Common myeloid progenitor, CD34-positive (primary cell): ENCODE measurements around the gene ECHS1.

Experiments used
- CTCF ChIA-PET: fragments of 350-600 bp; sonication (Branson Sonifier 250); formaldehyde crosslinking; loops from one replicate; lab custom pipeline; 2021; ENCODE audit warnings: antibody characterized with exemption; lab: Charles Lee
- POLR2A ChIA-PET: fragments of 350-600 bp; sonication (Branson Sonifier 250); formaldehyde crosslinking; loops from one replicate; lab custom pipeline; 2021; ENCODE audit warnings: antibody characterized with exemption; lab: Charles Lee
- DNase-seq, 3 donors: peaks; one replicate each; pipeline versions ENCODE4 v3.0.0 to v3.0.0-alpha.2; 2013
- H3K27ac ChIP-seq, 2 experiments: 1 replicate in 1 of 2; 2 replicates in 1 of 2; pipeline ENCODE4 v1.7.0; 2013; ENCODE audit warnings: inconsistent platforms in 2 of 2, low read length in 2 of 2, mild to moderate bottlenecking in 2 of 2, low read depth in 1 of 2, moderate library complexity in 1 of 2; ENCODE audit not compliant: severe bottlenecking in 2 of 2, insufficient read depth in 1 of 2, poor library complexity in 1 of 2
- H3K27me3 ChIP-seq, 5 experiments: replicated peaks in 2 of 5; 1 replicate in 3 of 5; 2 replicates in 2 of 5; pipeline versions ENCODE4 v1.6.1 to v1.7.0; 2013; ENCODE audit warnings: low read length in 4 of 5, mild to moderate bottlenecking in 2 of 5, moderate library complexity in 2 of 5, inconsistent platforms in 1 of 5; ENCODE audit not compliant: insufficient read depth in 5 of 5, control insufficient read depth in 4 of 5
- H3K36me3 ChIP-seq, 4 experiments: 1 replicate in 2 of 4; 2 replicates in 2 of 4; pipeline versions ENCODE4 v1.6.1 to v1.7.0; 2013; ENCODE audit warnings: low read length in 3 of 4, control low read depth in 1 of 4, mild to moderate bottlenecking in 1 of 4; ENCODE audit not compliant: control insufficient read depth in 4 of 4, insufficient read depth in 4 of 4
- H3K4me1 ChIP-seq, 4 experiments: 1 replicate in 3 of 4; 2 replicates in 1 of 4; pipeline versions ENCODE4 v1.6.1 to v1.7.1; 2013; ENCODE audit warnings: low read length in 3 of 4, mild to moderate bottlenecking in 3 of 4, control low read depth in 1 of 4, inconsistent platforms in 1 of 4, moderate library complexity in 1 of 4; ENCODE audit not compliant: control insufficient read depth in 4 of 4, insufficient read depth in 4 of 4; ENCODE audit errors: control extremely low read depth in 1 of 4
- H3K4me3 ChIP-seq, 7 experiments: 1 replicate in 4 of 7; 2 replicates in 3 of 7; pipeline versions ENCODE4 v1.5.1 to v1.7.0; 2013; ENCODE audit warnings: mild to moderate bottlenecking in 7 of 7, low read length in 6 of 7, moderate library complexity in 6 of 7, inconsistent platforms in 2 of 7, low read depth in 2 of 7, control low read depth in 1 of 7; ENCODE audit not compliant: insufficient read depth in 4 of 7, control insufficient read depth in 1 of 7; ENCODE audit errors: extremely low read depth in 1 of 7
- H3K9me3 ChIP-seq, 5 experiments: 1 replicate in 4 of 5; 2 replicates in 1 of 5; pipeline versions ENCODE4 v1.6.1 to v1.7.1; 2013; ENCODE audit warnings: low read length in 4 of 5, mild to moderate bottlenecking in 2 of 5, inconsistent platforms in 1 of 5, low read depth in 1 of 5, moderate library complexity in 1 of 5; ENCODE audit not compliant: control insufficient read depth in 4 of 5, insufficient read depth in 2 of 5; ENCODE audit errors: control extremely low read depth in 1 of 5
- WGBS: methylation state at CpG from one replicate; pipeline ENCODE4 v1.1.5; 2013; ENCODE audit not compliant: insufficient coverage; 5-methylcytosine and 5-hydroxymethylcytosine counted together

ECHS1 gene

DNA sequence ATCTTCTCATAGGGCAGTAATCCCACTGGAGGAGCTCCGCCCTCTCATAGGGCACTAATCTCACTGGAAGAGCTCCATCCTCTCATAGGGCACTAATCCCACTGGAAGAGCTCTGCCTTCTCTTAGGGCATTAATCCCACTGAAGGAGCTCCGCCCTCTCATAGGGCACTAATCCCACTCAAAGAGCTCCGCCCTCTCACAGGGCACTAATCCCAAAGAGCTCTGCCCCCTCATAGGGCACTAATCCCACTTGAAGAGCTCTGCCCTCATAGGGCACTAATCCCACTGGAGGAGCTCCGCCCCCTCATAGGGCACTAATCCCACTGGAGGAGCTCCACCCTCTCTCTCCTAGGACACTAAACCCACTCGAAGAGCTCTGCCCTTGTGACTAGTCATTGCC lies 11.9 kb downstream of the ECHS1 start:
- H3K27ac ChIP-seq = no peak overlapping the region
- H3K4me3 ChIP-seq = no peak overlapping the region
- H3K4me1 ChIP-seq = peaks cover 0 to 12% (median 10%) of the 10 kb centered on the region in 4 experiments
- H3K36me3 ChIP-seq = peaks cover 5 to 36% (median 22%) of the 10 kb centered on the region in 4 experiments
- DNase-seq = no peak
- ChIA-PET POLR2A (interaction anchor here (0.6 kb wide), 1 partner anchor 201 kb away, joined by 4 read pairs; no protein-coding TSS in a partner anchor), CTCF (interaction anchor here (1.1 to 2.4 kb wide), 3 partner anchors 9 to 12 kb away, joined by 3 to 12 read pairs (median 5); partner anchors contain the start of gene ECHS1)
- no peaks in the 10 kb centered on the region for H3K9me3 ChIP-seq
- 96% methylated on average over 5 of the region's 5 CpGs for WGBS
- H3K27me3 ChIP-seq = no peaks in the 10 kb centered on the region

DNA sequence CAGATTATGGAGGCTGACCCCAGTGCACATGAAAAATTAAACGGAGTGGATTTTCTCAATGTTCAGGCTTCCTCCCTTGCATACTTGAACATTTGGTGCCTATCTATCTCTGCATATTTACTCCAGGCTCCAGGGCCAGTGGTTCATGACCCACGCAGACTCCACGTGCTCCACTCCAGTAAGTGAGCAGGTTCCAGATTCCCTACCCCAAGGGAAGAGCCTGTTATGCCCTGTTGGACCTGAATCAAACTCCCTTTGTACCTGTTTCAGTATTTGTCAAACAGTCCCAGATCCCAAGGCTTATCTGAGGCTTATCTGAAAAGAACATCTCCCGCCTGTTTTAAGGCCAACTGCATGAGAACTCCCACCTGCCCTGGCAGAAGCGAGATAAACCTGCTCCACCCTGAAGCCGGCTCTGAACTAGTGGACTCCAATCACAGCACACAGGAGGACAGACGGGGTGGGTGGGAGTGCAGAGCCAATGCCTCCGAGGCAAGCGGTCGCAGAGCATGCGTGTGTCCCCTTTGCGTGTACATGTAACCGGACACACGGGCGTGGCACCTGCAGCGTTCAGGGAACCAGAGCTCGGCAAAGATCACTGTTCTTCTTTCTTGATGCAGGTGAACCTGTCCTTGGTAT lies 13.1 kb downstream of the ECHS1 start:
- CTCF ChIA-PET = interaction anchor here (0.8 to 2.4 kb wide), 2 partner anchors 10 to 14 kb away, joined by 3 to 12 read pairs; no protein-coding TSS in a partner anchor

DNA sequence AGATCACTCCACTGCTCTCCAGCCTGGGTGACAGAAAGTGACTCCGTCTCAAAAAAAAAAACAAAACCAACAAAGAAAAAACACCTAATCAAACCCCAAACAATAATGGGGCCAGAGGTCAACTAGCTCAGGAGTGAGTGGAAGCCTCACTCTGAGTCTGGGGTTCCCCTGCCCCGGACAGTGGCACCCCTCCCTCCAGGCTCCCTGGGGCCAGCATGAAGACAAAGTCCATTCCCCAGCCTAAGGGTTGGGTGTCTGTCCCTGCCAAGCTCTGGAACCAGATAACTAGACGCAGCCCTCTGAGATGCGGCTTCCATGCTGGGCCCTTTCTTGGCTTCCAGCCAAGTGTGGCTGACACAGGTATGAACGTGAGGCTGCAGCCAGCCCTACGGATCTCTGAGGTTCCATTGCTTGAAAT lies 13.6 kb downstream of the ECHS1 start:
- no peaks in the 10 kb centered on the region for H3K9me3 ChIP-seq
- ChIA-PET CTCF (no interaction called here), POLR2A (no interaction called here)
- no peak overlapping the region for H3K4me3 ChIP-seq
- no peak for DNase-seq
- 67% methylated on average over 6 of the region's 6 CpGs for whole genome bisulfite sequencing
- H3K27me3 ChIP-seq = no peaks in the 10 kb centered on the region
- H3K36me3 ChIP-seq = peaks cover 0 to 20% (median 10%) of the 10 kb centered on the region in 4 experiments
- peaks cover 0 to 14% (median 12%) of the 10 kb centered on the region in 4 experiments for H3K4me1 ChIP-seq
- H3K27ac ChIP-seq = no peak overlapping the region

More for the DNA sequence above, 13.1 kb downstream of the ECHS1 start:
- POLR2A ChIA-PET = no interaction called here
- no peak for DNase-seq
- peaks cover 2 to 25% (median 14%) of the 10 kb centered on the region in 4 experiments for H3K36me3 ChIP-seq
- WGBS = 95% methylated on average over 17 of the region's 17 CpGs
- no peaks in the 10 kb centered on the region for H3K27me3 ChIP-seq
- H3K9me3 ChIP-seq = no peaks in the 10 kb centered on the region
- H3K27ac ChIP-seq = no peak overlapping the region
- H3K4me3 ChIP-seq = no peak overlapping the region
- peaks cover 0 to 14% (median 12%) of the 10 kb centered on the region in 4 experiments for H3K4me1 ChIP-seq

DNA sequence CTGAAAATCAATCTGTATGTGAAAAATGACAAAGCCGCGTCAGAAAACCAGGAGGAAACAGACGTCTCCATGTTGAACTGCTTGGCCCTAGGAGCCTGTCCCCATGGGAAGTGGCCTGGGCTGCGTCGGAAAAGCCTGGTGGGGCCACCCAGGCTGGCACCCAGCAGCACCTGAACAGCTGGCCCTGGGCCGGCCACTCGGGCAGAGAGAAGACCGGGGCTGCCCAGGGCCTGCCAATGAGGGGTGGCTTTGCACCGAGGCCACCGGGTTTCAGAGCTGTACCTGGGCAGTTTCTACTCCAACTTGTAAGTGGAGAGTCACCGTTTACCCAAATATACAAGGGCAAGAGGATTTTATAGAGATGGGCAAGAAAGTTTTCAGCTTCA lies 14.2 kb downstream of the ECHS1 start:
- no peak overlapping the region for H3K4me3 ChIP-seq
- no peak overlapping the region for H3K27ac ChIP-seq
- ChIA-PET CTCF (interaction anchor here (1.2 kb wide), 1 partner anchor 29 kb away, joined by 4 read pairs; no protein-coding TSS in a partner anchor), POLR2A (no interaction called here)
- no peaks in the 10 kb centered on the region for H3K9me3 ChIP-seq
- H3K36me3 ChIP-seq = peaks cover 0 to 14% (median 7%) of the 10 kb centered on the region in 4 experiments
- no peaks in the 10 kb centered on the region for H3K27me3 ChIP-seq
- no peak for DNase-seq
- WGBS = 85% methylated on average over 11 of the region's 11 CpGs
- peaks cover 0 to 14% (median 12%) of the 10 kb centered on the region in 4 experiments for H3K4me1 ChIP-seq

DNA sequence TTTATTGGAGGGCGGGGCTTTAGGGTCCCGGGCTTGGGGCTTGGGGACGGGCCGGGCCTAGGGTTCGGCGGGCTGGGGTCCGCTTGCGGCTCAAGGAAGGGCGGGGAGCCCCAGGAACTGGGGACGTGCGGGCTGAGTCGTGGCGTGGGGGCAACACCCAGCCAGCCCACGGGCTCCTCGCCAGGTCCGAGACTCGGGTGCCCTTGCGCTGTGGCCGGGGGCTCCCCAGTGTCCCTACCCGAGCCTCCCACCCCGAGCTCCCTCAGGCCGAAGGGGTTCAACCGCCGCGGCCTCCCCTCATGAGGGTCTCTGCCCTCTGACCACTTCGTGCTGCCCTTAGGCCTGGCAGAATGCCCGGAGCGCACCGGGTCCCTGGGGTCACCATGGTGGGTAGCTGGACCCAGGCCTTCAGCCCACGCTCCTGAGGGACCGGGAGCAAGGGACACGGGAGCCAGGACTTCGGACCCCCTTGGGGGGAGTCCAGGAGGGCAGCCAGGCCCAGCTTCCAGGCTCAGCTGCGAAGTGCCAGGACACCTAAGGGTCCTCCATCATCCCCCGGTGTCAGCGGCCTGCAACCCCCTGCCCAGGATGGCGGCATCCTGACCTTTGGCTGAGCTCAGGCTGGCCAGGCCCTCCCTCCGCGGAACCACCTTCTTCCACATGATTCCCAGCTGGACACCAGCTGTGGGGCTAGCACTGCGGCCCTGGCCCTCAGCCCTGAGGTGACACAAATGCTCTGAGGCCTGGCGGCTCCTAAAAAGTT lies 14.8 kb downstream of the ECHS1 start:
- peaks cover 0 to 14% (median 7%) of the 10 kb centered on the region in 4 experiments for H3K36me3 ChIP-seq
- H3K27me3 ChIP-seq = no peaks in the 10 kb centered on the region
- ChIA-PET POLR2A (interaction anchor here (1.0 kb wide), 1 partner anchor 22 kb away, joined by 6 read pairs; the partner anchor contains the start of gene CALY), CTCF (interaction anchor here (1.2 kb wide), 1 partner anchor 29 kb away, joined by 4 read pairs; no protein-coding TSS in a partner anchor)
- 88% methylated on average over 27 of the region's 41 CpGs for WGBS
- H3K27ac ChIP-seq = no peak overlapping the region
- no peaks in the 10 kb centered on the region for H3K9me3 ChIP-seq
- no peak overlapping the region for H3K4me3 ChIP-seq
- H3K4me1 ChIP-seq = peaks cover 0 to 14% (median 12%) of the 10 kb centered on the region in 4 experiments
- DNase-seq = no peak

DNA sequence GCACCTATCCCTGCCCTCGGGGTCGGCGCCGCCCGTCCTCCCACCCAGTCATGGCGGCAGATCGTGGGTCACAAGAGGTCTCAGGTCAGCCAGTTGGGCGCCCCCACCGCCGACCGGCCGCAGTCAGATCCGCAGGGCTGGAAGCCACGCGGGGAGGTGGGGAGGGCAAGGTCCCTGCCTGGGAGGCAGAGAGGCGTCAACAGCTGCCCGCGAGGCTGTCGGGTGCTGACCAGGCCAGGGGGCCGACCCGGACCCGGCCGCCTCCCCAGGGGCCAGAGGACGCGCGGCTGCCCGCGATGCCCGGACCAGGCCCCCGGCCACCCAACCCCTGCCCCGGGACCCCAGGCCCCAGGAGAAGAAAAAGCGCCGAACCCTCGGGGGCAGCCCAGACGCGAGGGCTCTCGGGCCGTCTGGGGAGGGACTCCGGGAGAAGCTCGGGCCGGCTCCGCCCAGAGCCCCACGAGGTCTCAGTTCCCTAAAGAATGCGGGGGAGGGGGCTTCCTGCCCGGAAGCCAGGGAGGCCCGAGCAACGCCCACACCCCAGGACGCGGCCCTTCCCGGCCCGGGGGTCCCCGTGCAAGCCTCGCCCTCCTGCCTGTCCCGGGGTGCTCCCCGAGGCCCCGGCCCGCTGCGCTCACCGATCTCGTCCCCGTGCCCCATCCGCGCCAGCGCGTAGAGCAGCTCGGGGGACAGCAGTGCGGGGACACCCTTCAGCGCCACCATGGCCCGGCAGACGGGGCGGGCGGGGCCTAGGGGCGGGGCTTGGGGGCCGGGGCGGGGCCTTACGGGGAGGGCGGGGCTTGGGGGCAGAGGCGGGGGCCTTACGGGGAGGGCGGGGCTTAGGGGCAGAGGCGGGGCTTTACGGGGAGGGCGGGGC lies 15.6 kb downstream of the ECHS1 start, which contains the start of gene FUOM:
Gene FUOM, minus strand, starts transcription at position 735 of the 877 bp plus-strand sequence. Its CDS starts 12 bp downstream, at position 723.
- ChIA-PET POLR2A (interaction anchor here (1.0 kb wide), 1 partner anchor 21 kb away, joined by 6 read pairs; the partner anchor contains the start of gene CALY), CTCF (interaction anchor here (1.2 to 1.8 kb wide), 4 partner anchors 13 to 28 kb away, joined by 3 to 4 read pairs (median 4); no protein-coding TSS in a partner anchor)
- no peak within 1 kb of the TSS for H3K27ac ChIP-seq

More for the DNA sequence above, 15.6 kb downstream of the ECHS1 start, which contains the start of gene FUOM:
- H3K4me3 ChIP-seq = peak within 1 kb of the TSS; percentile 39 to 74 (median 67)
- peaks cover 0 to 14% (median 12%) of the 10 kb centered on the region in 4 experiments for H3K4me1 ChIP-seq
- H3K27me3 ChIP-seq = no peaks in the 10 kb centered on the region
- under 1% methylated on average over 56 of the region's 83 CpGs for WGBS
- peak; percentile 72 to 87 (median 83) for DNase-seq
- H3K9me3 ChIP-seq = no peaks in the 10 kb centered on the region
- peaks cover 0 to 7% (median 3%) of the 10 kb centered on the region in 4 experiments for H3K36me3 ChIP-seq
